Testis (tissue), 3 donors: ENCODE data around the gene DCDC1. TPM values are rescaled to one million over a fixed set of nuclear protein-coding genes. Genes with fewer than 3 reads are reported as not detected.

Experiments
- DNase-seq: peaks from one replicate; pipeline ENCODE4 v3.0.0-alpha.2; 2019
- H3K27ac ChIP-seq, 2 donors: fragments of 200-600 bp; sonication (generic); one replicate each; pipeline ENCODE4 v1.5.1; 2019
- H3K27me3 ChIP-seq: fragments of 200-600 bp; sonication (generic); one replicate; pipeline ENCODE4 v1.5.1; 2019
- H3K36me3 ChIP-seq: fragments of 200-600 bp; sonication (generic); one replicate; pipeline ENCODE4 v1.5.1; 2017; ENCODE audit warnings: low read depth; ENCODE audit errors: missing control alignments
- H3K4me1 ChIP-seq: fragments of 200-600 bp; sonication (generic); one replicate; pipeline ENCODE4 v1.5.1; 2019
- H3K4me3 ChIP-seq, 2 donors: fragments of 200-600 bp; sonication (generic); one replicate each; pipeline ENCODE4 v1.5.1; 2017 to 2019
- H3K9me3 ChIP-seq: fragments of 200-600 bp; sonication (generic); one replicate; pipeline ENCODE4 v1.5.1; 2017
- CTCF ChIP-seq, 3 experiments: fragments of 450-650 bp in 2 of 3; fragments of 200-600 bp in 1 of 3; sonication (generic) in 1 of 3; IDR thresholded peaks; one replicate each; pipeline ENCODE4 v1.5.1; 2016 to 2019; ENCODE audit warnings: antibody characterized with exemption in 3 of 3, mild to moderate bottlenecking in 2 of 3, moderate library complexity in 1 of 3
- POLR2A ChIP-seq: fragments of 450-650 bp; IDR thresholded peaks from one replicate; pipeline ENCODE4 v1.6.1; 2017; ENCODE audit warnings: antibody characterized with exemption, mild to moderate bottlenecking, moderate library complexity
- WGBS, 2 donors: methylation state at CpG; one replicate each; pipeline ENCODE4 v1.1.5; 2018; 5-methylcytosine and 5-hydroxymethylcytosine counted together
- intact Hi-C: fragments of 100-400 bp; cut with DNase I; formaldehyde crosslinking; loops from one replicate; pipeline ENCODE4 v1.15.1; 2023; ENCODE audit warnings: low total_unique reads
- polyA plus RNA-seq: library from polyadenylated mRNA; stranded (reverse); fragments of 350-450 nt; fragmentation: Illumina TruSeq; extraction: RNeasy Lipid Tissue Mini Kit (QIAGEN cat#74804); gene quantifications from one replicate; pipeline ENCODE4 v1.2.3, GENCODE V29; 2014; ENCODE audit warnings: low read depth, low replicate concordance; ENCODE audit not compliant: insufficient read depth
- total RNA-seq, 2 donors: library from RNA; depleted of rRNA; stranded (reverse); fragments of >200 nt; gene quantifications; one replicate each; pipeline ENCODE4 v1.2.3, GENCODE V29; 2016

DCDC1 gene
- total and polyA plus RNA-seq, 3 donors from 2014 or later, result 10.4 to 23.7 (median 12.3) TPM

- Histone ChIP-seq H3K9me3 (no peaks in the 10 kb centered on the region), H3K4me3 (no peak overlapping the region), H3K4me1 (no peaks in the 10 kb centered on the region), H3K27ac (no peak overlapping the region), H3K36me3 (no peaks in the 10 kb centered on the region), H3K27me3 (no peaks in the 10 kb centered on the region)
- TF ChIP-seq POLR2A, result no peak
- TF ChIP-seq CTCF (IDR thresholded peaks at IDR 0.05), result no peak
- no peak for DNase-seq
- intact Hi-C loops, result no loop called here
- WGBS, 2 donors, result 74 to 95% methylated on average over 3 of the region's 3 CpGs
Measured at GRCh38 chr11:30825723-30826122, 543.8 kb downstream of the DCDC1 start.

DNA sequence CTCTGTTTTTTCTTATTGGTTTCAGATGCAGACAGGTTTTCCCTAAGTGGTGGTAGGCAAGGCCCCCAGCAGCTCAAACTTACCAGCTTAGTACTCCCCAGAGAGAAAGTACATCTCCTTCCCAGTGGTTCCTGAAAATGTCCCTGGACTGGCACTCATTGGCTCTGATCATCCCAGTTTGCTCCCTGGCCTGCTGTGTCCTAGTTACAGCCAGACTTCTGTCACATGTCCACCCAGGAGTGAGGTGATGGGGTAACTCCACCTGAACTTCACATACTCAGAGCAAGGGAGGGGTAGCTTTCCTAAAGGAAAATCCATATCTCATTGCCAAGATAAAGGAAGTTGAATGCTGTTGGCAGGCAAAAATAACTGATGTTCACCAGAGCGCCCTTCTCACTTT is 546.4 kb downstream of the DCDC1 start:
- Histone ChIP-seq H3K27ac (no peak overlapping the region), H3K4me3 (no peak overlapping the region), H3K9me3 (no peaks in the 10 kb centered on the region), H3K27me3 (no peaks in the 10 kb centered on the region), H3K4me1 (no peaks in the 10 kb centered on the region), H3K36me3 (no peaks in the 10 kb centered on the region)
- 84 to 94% methylated on average over 1 of the region's 1 CpG for WGBS, 2 donors
- no peak for TF ChIP-seq CTCF (IDR thresholded peaks at IDR 0.05)
- no peak for TF ChIP-seq POLR2A
- no peak for DNase-seq
- intact Hi-C loops, result no loop called here

DNA sequence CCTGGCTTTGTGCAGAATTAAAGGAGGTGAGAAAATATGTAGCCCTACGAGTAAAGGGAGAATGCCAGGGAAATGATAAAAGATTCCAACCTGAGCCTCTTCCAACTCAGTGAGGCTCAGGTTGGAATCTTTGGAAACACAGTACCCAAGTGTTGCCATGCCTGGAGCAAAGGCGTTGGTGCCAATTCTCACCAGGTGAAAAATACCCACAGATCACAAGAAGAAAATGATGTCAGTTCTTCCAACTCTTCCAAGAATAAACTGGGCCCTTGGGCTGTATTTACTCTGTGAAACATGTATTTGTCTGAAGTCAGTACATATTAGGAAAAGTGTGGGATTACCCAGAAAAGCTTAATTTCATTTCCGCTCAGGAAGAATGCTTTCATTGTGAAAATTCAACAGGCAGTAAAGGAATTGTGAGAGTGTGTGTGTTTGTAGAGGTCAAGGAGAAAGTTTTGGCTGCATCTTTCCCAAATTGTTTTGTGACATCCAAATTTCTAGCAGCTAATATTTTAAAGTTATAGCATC is 548.0 kb downstream of the DCDC1 start:
- 48 to 55% methylated on average over 3 of the region's 3 CpGs for WGBS, 2 donors
- no peak overlapping the region for H3K4me3 ChIP-seq
- no peaks in the 10 kb centered on the region for H3K27me3 ChIP-seq
- intact Hi-C loops, result no loop called here
- H3K4me1 ChIP-seq, result no peaks in the 10 kb centered on the region
- H3K9me3 ChIP-seq, result no peaks in the 10 kb centered on the region
- no peak overlapping the region for H3K27ac ChIP-seq
- H3K36me3 ChIP-seq, result no peaks in the 10 kb centered on the region
- TF ChIP-seq POLR2A, result no peak
- TF ChIP-seq CTCF (IDR thresholded peaks at IDR 0.05), result no peak
- DNase-seq, result no peak

- TF ChIP-seq POLR2A (no peak), CTCF (IDR thresholded peaks at IDR 0.05) (no peak)
- H3K4me1 ChIP-seq, result no peaks in the 10 kb centered on the region
- no peaks in the 10 kb centered on the region for H3K27me3 ChIP-seq
- H3K27ac ChIP-seq, result no peak overlapping the region
- H3K9me3 ChIP-seq, result no peaks in the 10 kb centered on the region
- no peak for DNase-seq
- H3K4me3 ChIP-seq, result no peak overlapping the region
- WGBS, 2 donors, result 86 to 92% methylated on average over 2 of the region's 2 CpGs
- intact Hi-C loops, result no loop called here
- H3K36me3 ChIP-seq, result no peaks in the 10 kb centered on the region
Measured at GRCh38 chr11:30818721-30819120, 550.8 kb downstream of the DCDC1 start.
